ENCODE measurements around the gene ORMDL1. TPM values are rescaled to one million over a fixed set of nuclear protein-coding genes. Genes with fewer than 3 reads are reported as not detected.
A peak's percentile ranks its signal among the peaks of the same experiment; 100 is the strongest.

Gene ORMDL1
- total RNA-seq, 2 experiments from 2014 or later, result 65.6 to 81.1 TPM

DNA sequence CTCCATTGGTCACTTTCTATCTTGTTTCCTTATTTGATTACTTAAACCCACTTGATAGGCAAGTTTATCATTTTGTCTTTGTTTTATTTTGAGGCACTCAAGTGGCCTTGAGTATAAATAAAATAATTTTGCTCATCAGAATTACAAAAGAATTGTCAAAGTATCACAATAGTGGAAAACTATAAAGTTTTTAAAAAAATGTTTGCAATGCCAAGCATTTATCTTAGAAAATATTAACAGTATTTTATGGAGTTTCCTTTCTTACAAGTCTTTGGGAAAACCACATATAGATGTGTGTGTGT, 14.8 kb upstream of the ORMDL1 start:
- Mint-ChIP-seq H3K4me1 (peaks cover 4% of the 10 kb centered on the region), H3K27ac (no peak overlapping the region), H3K36me3 (ENCODE audit: low read depth) (peaks cover 19% of the 10 kb centered on the region), H3K27me3 (no peaks in the 10 kb centered on the region), H3K9me3 (no peaks in the 10 kb centered on the region), H3K4me3 (no peak overlapping the region)
- CTCF ChIA-PET, result interaction anchor here (0.7 to 1.0 kb wide), 2 partner anchors 10 to 15 kb away, joined by 3 to 5 read pairs; partner anchors contain the start of genes ORMDL1 and PMS1
- POLR2A ChIA-PET, result no interaction called here
- no peak for DNase-seq

DNA sequence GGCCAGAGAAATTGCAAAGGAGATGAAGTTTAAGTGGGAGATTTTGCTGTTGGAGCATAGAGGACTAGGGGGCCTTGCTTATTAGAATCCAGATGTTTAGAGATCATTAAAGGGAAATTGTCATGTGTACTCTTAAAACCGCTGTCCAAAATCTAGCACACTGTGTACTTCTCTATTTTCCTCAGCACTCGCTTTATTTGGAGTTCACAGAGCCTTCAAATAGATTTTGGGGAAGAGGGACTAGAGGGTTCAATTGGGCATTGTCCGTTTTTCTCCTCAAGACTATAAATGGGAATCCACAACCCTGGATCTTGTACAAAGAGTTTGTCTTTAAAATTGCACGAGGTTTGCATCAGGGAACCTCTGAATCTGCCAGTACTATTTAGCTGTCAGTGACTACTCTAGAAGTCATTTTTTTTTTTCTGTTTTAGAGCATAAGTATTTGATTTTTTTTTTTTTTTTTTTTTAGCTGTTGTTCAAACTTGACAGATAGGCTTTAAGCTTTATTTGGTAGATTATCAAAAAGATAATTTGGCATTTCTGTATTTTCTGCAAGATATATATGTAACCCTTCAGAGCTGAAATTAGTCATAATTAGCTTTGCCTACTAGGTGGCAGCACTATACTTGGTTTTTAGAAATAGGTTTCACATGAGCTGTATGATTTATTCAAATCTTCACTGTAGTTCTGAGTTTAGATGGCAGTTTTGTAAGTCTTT, 14.3 kb upstream of the ORMDL1 start:
- Mint-ChIP-seq H3K9me3 (no peaks in the 10 kb centered on the region), H3K4me3 (no peak overlapping the region), H3K27me3 (no peaks in the 10 kb centered on the region), H3K4me1 (peaks cover 4% of the 10 kb centered on the region), H3K36me3 (ENCODE audit: low read depth) (peaks cover 21% of the 10 kb centered on the region), H3K27ac (no peak overlapping the region)
- ChIA-PET CTCF (interaction anchor here (0.6 to 1.0 kb wide), 4 partner anchors 11 to 371 kb away, joined by 3 to 5 read pairs (median 4); partner anchors contain the start of genes ORMDL1 and PMS1), POLR2A (no interaction called here)
- no peak for DNase-seq

- Mint-ChIP-seq H3K4me3 (no peak overlapping the region), H3K9me3 (no peaks in the 10 kb centered on the region), H3K4me1 (peaks cover 4% of the 10 kb centered on the region), H3K36me3 (ENCODE audit: low read depth) (peaks cover 25% of the 10 kb centered on the region), H3K27ac (no peak overlapping the region), H3K27me3 (no peaks in the 10 kb centered on the region)
- no peak for DNase-seq
- ChIA-PET CTCF (interaction anchor here (0.6 to 0.7 kb wide), 2 partner anchors 139 to 370 kb away, joined by 3 to 4 read pairs; no protein-coding TSS in a partner anchor), POLR2A (no interaction called here)
These were observed 13.8 kb upstream of the ORMDL1 start for GRCh38 chr2:189797902-189798301.

- peaks cover 39% of the 10 kb centered on the region for H3K36me3 Mint-ChIP-seq (ENCODE audit: low read depth)
- no peaks in the 10 kb centered on the region for H3K27me3 Mint-ChIP-seq
- ChIA-PET POLR2A (no interaction called here), CTCF (no interaction called here)
- no peak overlapping the region for H3K4me3 Mint-ChIP-seq
- H3K4me1 Mint-ChIP-seq, result peaks cover 18% of the 10 kb centered on the region
- DNase-seq, result no peak
- H3K27ac Mint-ChIP-seq, result no peak overlapping the region
- H3K9me3 Mint-ChIP-seq, result no peaks in the 10 kb centered on the region
These were observed 10.2 kb upstream of the ORMDL1 start for GRCh38 chr2:189794310-189794709.

DNA sequence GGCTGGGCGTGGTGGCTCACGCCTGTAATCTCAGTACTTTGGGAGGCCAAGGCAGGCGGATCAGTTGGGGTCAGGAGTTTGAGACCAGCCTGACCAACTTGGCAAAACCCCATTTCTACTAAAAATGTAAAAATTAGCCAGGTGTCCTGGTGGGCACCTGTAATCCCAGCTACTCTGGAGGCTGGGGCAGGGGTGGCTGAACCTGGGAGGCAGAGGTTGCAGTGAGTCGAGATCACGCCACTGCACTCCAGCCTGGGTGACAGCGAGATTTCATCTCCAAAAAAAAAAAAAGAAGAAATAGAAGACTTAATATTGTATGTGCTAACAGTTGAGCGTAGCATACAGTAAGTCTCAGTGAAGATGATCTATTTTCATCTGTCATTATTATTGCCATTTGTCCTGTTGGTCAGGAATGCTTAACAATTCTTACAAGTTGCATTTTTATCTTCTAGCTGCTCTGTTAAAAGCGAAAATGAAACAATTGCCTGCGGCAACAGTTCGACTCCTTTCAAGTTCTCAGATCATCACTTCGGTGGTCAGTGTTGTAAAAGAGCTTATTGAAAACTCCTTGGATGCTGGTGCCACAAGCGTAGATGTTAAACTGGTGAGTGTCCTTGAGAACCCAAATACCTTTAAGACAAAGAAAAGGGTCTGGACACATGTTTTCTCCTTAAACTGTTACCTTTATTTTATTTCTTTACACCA, 7.4 kb upstream of the ORMDL1 start:
- no peaks in the 10 kb centered on the region for H3K27me3 Mint-ChIP-seq
- peak; percentile 11 for DNase-seq
- peaks cover 38% of the 10 kb centered on the region for H3K36me3 Mint-ChIP-seq (ENCODE audit: low read depth)
- CTCF ChIA-PET, result interaction anchor here (0.7 to 1.6 kb wide), 5 partner anchors 11 to 279 kb away, joined by 3 to 4 read pairs (median 3); partner anchors contain the start of gene OSGEPL1
- H3K4me3 Mint-ChIP-seq, result peak overlapping the region; percentile 44
- POLR2A ChIA-PET, result no interaction called here
- no peaks in the 10 kb centered on the region for H3K9me3 Mint-ChIP-seq
- H3K4me1 Mint-ChIP-seq, result peaks cover 20% of the 10 kb centered on the region
- H3K27ac Mint-ChIP-seq, result peak overlapping the region; percentile 82

- peak overlapping the region; percentile 96 for H3K4me3 Mint-ChIP-seq
- peak overlapping the region; percentile 98 for H3K27ac Mint-ChIP-seq
- peak; percentile 18 for DNase-seq
- no peaks in the 10 kb centered on the region for H3K27me3 Mint-ChIP-seq
- peaks cover 51% of the 10 kb centered on the region for H3K4me1 Mint-ChIP-seq
- no peaks in the 10 kb centered on the region for H3K9me3 Mint-ChIP-seq
- ChIA-PET POLR2A (no interaction called here), CTCF (interaction anchor here (0.9 to 2.8 kb wide), 5 partner anchors 11 to 122 kb away, joined by 3 to 12 read pairs (median 5); partner anchors contain the start of genes ASNSD1 and OSGEPL1)
- H3K36me3 Mint-ChIP-seq (ENCODE audit: low read depth), result peaks cover 63% of the 10 kb centered on the region
These were observed 650 bp downstream of the ORMDL1 start for GRCh38 chr2:189783451-189783926.

GRCh38 chr2:189782221-189782671, 1.9 kb downstream of the ORMDL1 start:
- H3K4me3 Mint-ChIP-seq, result peak overlapping the region; percentile 96
- POLR2A ChIA-PET, result no interaction called here
- peak overlapping the region; percentile 80 for H3K27ac Mint-ChIP-seq
- no peaks in the 10 kb centered on the region for H3K9me3 Mint-ChIP-seq
- peaks cover 65% of the 10 kb centered on the region for H3K36me3 Mint-ChIP-seq (ENCODE audit: low read depth)
- DNase-seq, result no peak
- H3K4me1 Mint-ChIP-seq, result peaks cover 49% of the 10 kb centered on the region
- CTCF ChIA-PET, result interaction anchor here (0.7 to 2.8 kb wide), 4 partner anchors 19 to 193 kb away, joined by 3 to 12 read pairs (median 4); partner anchors contain the start of gene OSGEPL1
- no peaks in the 10 kb centered on the region for H3K27me3 Mint-ChIP-seq

- Mint-ChIP-seq H3K36me3 (ENCODE audit: low read depth) (peaks cover 41% of the 10 kb centered on the region), H3K4me3 (no peak overlapping the region), H3K4me1 (no peaks in the 10 kb centered on the region), H3K27me3 (no peaks in the 10 kb centered on the region), H3K27ac (no peak overlapping the region), H3K9me3 (no peaks in the 10 kb centered on the region)
- DNase-seq, result no peak
- ChIA-PET POLR2A (no interaction called here), CTCF (interaction anchor here (1.4 to 2.2 kb wide), 2 partner anchors 9 to 11 kb away, joined by 3 to 8 read pairs; partner anchors contain the start of gene OSGEPL1)
These were observed 11.9 kb downstream of the ORMDL1 start for GRCh38 chr2:189772212-189772611.

DNA sequence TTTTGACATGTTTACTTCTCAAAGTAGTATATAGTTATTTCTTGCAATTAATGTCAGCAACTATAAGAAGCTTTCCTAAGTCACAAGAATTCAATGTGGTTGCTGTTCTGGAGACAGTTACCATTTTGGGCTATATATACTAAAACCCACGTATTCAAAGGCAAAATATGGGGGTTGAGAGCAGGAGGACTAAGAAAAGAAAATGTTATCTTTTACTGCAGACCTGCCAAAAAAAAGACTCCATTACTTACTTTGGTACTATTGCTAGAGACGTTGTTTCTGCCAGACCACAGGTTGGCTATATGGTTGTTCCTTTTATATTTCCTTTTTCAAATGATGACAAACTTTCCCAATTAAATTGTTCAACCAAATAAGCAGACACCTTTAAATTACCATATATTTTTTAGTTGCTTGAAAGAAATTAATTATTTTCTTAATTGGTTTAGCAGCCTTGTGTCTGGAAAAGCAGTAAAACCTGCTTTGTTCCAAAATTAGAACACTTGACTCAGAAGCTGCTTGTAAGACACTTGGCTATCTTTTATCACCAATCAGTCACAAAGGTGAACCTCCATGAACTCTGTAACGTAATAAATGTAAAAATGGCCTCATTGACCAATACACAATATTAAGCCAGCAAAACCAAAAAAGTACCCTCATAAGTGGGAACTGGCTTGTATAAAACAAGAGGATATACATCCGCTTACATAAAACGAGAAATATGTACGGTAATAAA, 13.4 kb downstream of the ORMDL1 start:
- Mint-ChIP-seq H3K27ac (no peak overlapping the region), H3K4me3 (no peak overlapping the region), H3K36me3 (ENCODE audit: low read depth) (peaks cover 45% of the 10 kb centered on the region), H3K9me3 (no peaks in the 10 kb centered on the region), H3K27me3 (no peaks in the 10 kb centered on the region), H3K4me1 (no peaks in the 10 kb centered on the region)
- ChIA-PET POLR2A (no interaction called here), CTCF (interaction anchor here (1.0 kb wide), 1 partner anchor 8 kb away, joined by 4 read pairs; the partner anchor contains the start of gene OSGEPL1)
- no peak for DNase-seq

DNA sequence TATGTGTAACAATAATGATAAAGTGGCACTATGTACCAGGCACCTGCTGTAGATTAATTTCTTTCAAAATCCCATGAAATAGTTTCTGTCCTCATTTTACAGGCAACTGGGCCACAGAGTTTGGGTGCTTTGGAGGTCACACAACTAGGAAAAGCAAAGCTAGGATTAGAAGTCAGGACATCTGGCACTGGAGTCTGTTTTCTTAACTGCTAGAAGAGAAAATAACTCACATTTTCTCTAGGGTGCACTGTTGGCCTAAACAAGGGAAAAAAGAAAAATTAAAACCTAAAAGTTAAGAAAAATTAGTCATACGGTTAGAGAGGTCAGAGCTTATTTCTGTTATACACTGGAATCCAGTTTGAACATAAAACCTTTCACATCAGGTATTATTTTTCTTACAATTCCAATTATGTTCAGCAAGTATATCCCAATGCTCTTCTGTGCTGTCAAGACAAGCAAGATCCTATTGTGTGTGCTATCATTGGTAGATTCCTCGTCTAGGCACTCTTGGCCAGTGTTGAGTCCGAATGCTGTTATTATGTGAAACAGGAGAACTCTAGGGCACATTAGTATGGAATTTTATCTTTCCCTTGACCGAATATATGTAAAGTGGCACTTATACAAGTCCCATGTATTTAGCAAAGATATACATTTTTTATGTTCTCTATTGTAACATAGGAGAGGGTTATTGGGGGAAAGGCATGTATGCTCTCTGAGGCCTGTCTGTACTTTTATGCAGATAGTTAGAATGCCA, 20.1 kb downstream of the ORMDL1 start:
- CTCF ChIA-PET, result interaction anchor here (0.8 to 3.9 kb wide), 8 partner anchors 9 to 324 kb away, joined by 3 to 37 read pairs (median 6); partner anchors contain the start of gene ASNSD1
- Mint-ChIP-seq H3K27ac (peak overlapping the region; percentile 50), H3K36me3 (ENCODE audit: low read depth) (peaks cover 18% of the 10 kb centered on the region), H3K4me1 (peaks cover 18% of the 10 kb centered on the region), H3K4me3 (peak overlapping the region; percentile 90), H3K9me3 (no peaks in the 10 kb centered on the region), H3K27me3 (no peaks in the 10 kb centered on the region)
- no peak for DNase-seq
- POLR2A ChIA-PET, result interaction anchor here (0.7 kb wide), 1 partner anchor 24 kb away, joined by 5 read pairs; no protein-coding TSS in a partner anchor

- peak within 1 kb of the TSS; percentile 98 for H3K27ac Mint-ChIP-seq
- ChIA-PET CTCF (interaction anchor here (0.6 to 3.9 kb wide), 25 partner anchors 9 to 931 kb away, joined by 3 to 37 read pairs (median 4); partner anchors contain the start of genes ANKAR, ASNSD1, ORMDL1 and PMS1), POLR2A (interaction anchor here (0.6 kb wide), 1 partner anchor 13 kb away, joined by 3 read pairs; no protein-coding TSS in a partner anchor)
- peaks cover 18% of the 10 kb centered on the region for H3K4me1 Mint-ChIP-seq
- peaks cover 17% of the 10 kb centered on the region for H3K36me3 Mint-ChIP-seq (ENCODE audit: low read depth)
- H3K4me3 Mint-ChIP-seq, result peak within 1 kb of the TSS; percentile 90
- DNase-seq, result peak; percentile 96
- no peaks in the 10 kb centered on the region for H3K9me3 Mint-ChIP-seq
- H3K27me3 Mint-ChIP-seq, result no peaks in the 10 kb centered on the region
These were observed 21.4 kb downstream of the ORMDL1 start, which contains the start of gene OSGEPL1 for GRCh38 chr2:189762551-189763298. Gene OSGEPL1 (minus strand): TSS chr2:189762792. CDS start chr2:189761640, 1,152 bp downstream.

All from activated CD4-positive, alpha-beta T cell treated with anti-CD3 and anti-CD28 coated beads, Interleukin-2, amount 10 ng/mL, durations not matched to agents 7 days and 5 days (primary cell).